Measurements from ENCODE around the gene PTPRE. TPM values are rescaled to one million over a fixed set of nuclear protein-coding genes. Genes with fewer than 3 reads are reported as not detected.
A peak's percentile ranks its signal among the peaks of the same experiment; 100 is the strongest.

The PTPRE gene
- total RNA-seq, 1 experiment from 2014 or later, result 3.1 TPM

DNA sequence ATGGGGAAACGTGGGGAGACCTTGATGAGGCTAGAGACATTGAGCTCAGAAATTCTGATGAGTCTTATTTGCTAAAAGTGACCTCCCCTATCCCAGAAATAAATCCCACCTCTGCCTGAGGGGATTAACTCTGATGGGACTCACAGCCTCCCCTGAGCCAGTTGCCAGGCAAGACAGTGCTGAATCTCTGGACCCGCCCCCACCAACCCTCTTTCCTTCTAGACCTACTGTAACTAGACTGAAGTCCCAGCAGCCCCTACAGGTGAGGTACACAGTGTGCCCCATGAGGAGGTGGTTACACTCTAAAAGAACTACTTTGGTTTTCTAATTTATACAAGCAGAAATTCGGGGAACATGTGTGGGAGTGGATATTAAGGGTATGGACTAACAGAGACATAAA is 42.9 kb downstream of the PTPRE start:
- TF ChIP-seq ATF1 (CRISPR knock-in tag; IDR thresholded peaks at IDR 0.05), result no peak
- no peak for TF ChIP-seq SP1 (CRISPR knock-in tag; conservative IDR thresholded peaks at IDR 0.05)
- no peak for TF ChIP-seq ZNF121 (CRISPR knock-in tag; IDR thresholded peaks at IDR 0.05)
- TF ChIP-seq, protein P1, sequence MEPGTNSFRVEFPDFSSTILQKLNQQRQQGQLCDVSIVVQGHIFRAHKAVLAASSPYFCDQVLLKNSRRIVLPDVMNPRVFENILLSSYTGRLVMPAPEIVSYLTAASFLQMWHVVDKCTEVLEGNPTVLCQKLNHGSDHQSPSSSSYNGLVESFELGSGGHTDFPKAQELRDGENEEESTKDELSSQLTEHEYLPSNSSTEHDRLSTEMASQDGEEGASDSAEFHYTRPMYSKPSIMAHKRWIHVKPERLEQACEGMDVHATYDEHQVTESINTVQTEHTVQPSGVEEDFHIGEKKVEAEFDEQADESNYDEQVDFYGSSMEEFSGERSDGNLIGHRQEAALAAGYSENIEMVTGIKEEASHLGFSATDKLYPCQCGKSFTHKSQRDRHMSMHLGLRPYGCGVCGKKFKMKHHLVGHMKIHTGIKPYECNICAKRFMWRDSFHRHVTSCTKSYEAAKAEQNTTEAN (CRISPR knock-in tag; IDR thresholded peaks at IDR 0.05), result no peak
- TF ChIP-seq CBFB (CRISPR knock-in tag; IDR thresholded peaks at IDR 0.05; ENCODE audit: low read depth), result no peak
- no peak for TF ChIP-seq HMGA2 (CRISPR knock-in tag; IDR thresholded peaks at IDR 0.05)
- ATAC-seq, result peak; percentile 51; the same call in 1 of the 2 replicates
- H3K36me3 Mint-ChIP-seq, result no peaks in the 10 kb centered on the region
- H3K9me3 Mint-ChIP-seq, result peaks cover 3% of the 10 kb centered on the region; the same call in 1 of the 2 replicates
- H3K27ac Mint-ChIP-seq, result no peak overlapping the region
- POLR2A ChIA-PET, result no interaction called here
- no peak for DNase-seq (ENCODE audit: low spot score)
- H3K4me1 Mint-ChIP-seq, result no peaks in the 10 kb centered on the region
- H3K27me3 Mint-ChIP-seq (ENCODE audit: low read depth), result no peaks in the 10 kb centered on the region; the same call in 1 of the 2 replicates
- H3K4me3 Mint-ChIP-seq, result no peak overlapping the region
- CTCF ChIA-PET, result interaction anchor here (0.6 kb wide), 1 partner anchor 9 kb away, joined by 5 read pairs; no protein-coding TSS in a partner anchor

DNA sequence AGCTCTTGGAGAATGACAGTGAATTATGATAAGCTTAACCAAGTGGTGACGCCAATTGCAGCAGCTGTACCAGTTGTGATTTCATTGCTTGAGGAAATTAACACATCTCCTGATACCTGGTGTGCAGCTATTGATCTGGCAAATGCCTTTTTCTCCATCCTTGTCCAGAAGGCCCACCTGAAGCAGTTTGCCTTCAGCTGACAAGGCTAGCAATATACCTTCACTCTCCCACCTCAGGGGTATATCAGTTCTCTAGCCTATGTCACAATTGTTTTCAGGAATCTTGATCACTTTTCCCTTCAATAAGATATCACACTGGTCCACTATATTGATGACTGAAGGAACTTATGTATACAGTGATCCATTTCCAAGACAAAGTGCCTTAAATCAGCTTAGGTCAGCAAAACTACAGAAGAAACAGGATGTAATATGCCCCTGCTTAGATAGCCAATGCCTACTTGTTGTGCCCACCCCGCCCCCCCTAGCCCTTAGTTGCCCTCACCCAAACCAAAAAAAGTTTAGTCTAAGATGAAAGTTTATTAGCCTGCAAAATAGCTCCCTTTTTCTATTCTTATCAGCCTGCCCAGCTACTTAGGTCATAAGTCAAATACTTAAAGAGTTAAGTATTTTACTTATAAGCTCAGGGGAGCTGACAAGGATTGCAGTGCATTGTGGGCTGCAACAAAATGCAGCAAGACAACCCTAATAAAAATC is 45.1 kb downstream of the PTPRE start:
- DNase-seq (ENCODE audit: low spot score) (no peak), ATAC-seq (no peak)
- Mint-ChIP-seq H3K4me3 (no peak overlapping the region), H3K4me1 (no peaks in the 10 kb centered on the region), H3K27me3 (ENCODE audit: low read depth) (no peaks in the 10 kb centered on the region; the same call in 1 of the 2 replicates), H3K27ac (no peak overlapping the region), H3K36me3 (0 out of 2 replicates have a peak, but pooled peaks cover 3% of the 10 kb centered on the region), H3K9me3 (peaks cover 15% of the 10 kb centered on the region)
- POLR2A ChIA-PET, result no interaction called here
- TF ChIP-seq SOX15 (CRISPR knock-in tag; IDR thresholded peaks at IDR 0.05) (no peak), OVOL2 (CRISPR knock-in tag; IDR thresholded peaks at IDR 0.05; ENCODE audit: borderline replicate concordance) (no peak), NR3C1 (CRISPR knock-in tag; conservative IDR thresholded peaks at IDR 0.05; ENCODE audit: low read depth) (no peak), MXD4 (CRISPR knock-in tag; IDR thresholded peaks at IDR 0.05; ENCODE audit: borderline replicate concordance) (no peak), FOXP1 (CRISPR knock-in tag; IDR thresholded peaks at IDR 0.05; ENCODE audit: borderline replicate concordance) (no peak), CREB1 (CRISPR knock-in tag; IDR thresholded peaks at IDR 0.05) (no peak), JAZF1 (CRISPR knock-in tag; IDR thresholded peaks at IDR 0.05) (no peak)
- TF ChIP-seq, protein P2, sequence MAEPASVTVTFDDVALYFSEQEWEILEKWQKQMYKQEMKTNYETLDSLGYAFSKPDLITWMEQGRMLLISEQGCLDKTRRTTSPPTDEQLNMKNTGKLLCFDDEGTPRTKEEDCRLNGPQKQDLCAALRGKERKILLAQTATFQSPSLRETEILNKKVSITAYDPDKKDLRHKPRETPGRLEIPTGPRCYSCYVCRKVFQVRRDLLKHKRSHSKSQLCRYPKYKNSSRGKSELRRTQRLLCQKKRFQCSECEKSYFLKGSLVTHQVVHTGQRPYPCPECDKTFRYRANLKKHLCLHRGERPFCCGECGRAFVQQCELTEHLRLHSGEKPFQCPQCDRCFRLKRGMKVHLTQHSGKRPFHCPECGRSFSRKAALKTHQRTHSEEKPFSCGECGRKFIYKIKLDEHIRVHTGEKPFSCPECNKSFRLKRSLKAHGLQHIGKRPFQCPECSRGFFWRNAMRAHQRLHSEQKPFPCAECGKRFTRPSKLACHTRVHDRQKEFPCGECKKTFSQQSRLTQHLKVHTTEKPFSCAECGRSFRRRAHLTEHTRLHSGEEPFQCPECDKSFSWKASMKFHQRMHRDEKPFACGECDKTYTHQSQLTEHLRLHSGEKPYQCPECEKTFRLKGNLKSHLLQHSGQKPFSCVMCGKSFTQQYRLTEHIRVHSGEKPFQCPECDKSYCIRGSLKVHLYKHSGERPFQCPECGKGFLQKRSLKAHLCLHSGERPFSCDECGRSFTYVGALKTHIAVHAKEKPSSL (CRISPR knock-in tag; conservative IDR thresholded peaks at IDR 0.05), result no peak
- TF ChIP-seq, protein P3, sequence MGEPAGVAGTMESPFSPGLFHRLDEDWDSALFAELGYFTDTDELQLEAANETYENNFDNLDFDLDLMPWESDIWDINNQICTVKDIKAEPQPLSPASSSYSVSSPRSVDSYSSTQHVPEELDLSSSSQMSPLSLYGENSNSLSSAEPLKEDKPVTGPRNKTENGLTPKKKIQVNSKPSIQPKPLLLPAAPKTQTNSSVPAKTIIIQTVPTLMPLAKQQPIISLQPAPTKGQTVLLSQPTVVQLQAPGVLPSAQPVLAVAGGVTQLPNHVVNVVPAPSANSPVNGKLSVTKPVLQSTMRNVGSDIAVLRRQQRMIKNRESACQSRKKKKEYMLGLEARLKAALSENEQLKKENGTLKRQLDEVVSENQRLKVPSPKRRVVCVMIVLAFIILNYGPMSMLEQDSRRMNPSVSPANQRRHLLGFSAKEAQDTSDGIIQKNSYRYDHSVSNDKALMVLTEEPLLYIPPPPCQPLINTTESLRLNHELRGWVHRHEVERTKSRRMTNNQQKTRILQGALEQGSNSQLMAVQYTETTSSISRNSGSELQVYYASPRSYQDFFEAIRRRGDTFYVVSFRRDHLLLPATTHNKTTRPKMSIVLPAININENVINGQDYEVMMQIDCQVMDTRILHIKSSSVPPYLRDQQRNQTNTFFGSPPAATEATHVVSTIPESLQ (CRISPR knock-in tag; IDR thresholded peaks at IDR 0.05), result no peak
- TF ChIP-seq, protein P4, sequence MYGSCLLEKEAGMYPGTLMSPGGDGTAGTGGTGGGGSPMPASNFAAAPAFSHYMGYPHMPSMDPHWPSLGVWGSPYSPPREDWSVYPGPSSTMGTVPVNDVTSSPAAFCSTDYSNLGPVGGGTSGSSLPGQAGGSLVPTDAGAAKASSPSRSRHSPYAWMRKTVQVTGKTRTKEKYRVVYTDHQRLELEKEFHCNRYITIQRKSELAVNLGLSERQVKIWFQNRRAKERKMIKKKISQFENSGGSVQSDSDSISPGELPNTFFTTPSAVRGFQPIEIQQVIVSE (CRISPR knock-in tag; IDR thresholded peaks at IDR 0.05; ENCODE audit: borderline replicate concordance), result no peak
- TF ChIP-seq, protein P5, sequence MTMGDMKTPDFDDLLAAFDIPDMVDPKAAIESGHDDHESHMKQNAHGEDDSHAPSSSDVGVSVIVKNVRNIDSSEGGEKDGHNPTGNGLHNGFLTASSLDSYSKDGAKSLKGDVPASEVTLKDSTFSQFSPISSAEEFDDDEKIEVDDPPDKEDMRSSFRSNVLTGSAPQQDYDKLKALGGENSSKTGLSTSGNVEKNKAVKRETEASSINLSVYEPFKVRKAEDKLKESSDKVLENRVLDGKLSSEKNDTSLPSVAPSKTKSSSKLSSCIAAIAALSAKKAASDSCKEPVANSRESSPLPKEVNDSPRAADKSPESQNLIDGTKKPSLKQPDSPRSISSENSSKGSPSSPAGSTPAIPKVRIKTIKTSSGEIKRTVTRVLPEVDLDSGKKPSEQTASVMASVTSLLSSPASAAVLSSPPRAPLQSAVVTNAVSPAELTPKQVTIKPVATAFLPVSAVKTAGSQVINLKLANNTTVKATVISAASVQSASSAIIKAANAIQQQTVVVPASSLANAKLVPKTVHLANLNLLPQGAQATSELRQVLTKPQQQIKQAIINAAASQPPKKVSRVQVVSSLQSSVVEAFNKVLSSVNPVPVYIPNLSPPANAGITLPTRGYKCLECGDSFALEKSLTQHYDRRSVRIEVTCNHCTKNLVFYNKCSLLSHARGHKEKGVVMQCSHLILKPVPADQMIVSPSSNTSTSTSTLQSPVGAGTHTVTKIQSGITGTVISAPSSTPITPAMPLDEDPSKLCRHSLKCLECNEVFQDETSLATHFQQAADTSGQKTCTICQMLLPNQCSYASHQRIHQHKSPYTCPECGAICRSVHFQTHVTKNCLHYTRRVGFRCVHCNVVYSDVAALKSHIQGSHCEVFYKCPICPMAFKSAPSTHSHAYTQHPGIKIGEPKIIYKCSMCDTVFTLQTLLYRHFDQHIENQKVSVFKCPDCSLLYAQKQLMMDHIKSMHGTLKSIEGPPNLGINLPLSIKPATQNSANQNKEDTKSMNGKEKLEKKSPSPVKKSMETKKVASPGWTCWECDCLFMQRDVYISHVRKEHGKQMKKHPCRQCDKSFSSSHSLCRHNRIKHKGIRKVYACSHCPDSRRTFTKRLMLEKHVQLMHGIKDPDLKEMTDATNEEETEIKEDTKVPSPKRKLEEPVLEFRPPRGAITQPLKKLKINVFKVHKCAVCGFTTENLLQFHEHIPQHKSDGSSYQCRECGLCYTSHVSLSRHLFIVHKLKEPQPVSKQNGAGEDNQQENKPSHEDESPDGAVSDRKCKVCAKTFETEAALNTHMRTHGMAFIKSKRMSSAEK (CRISPR knock-in tag; IDR thresholded peaks at IDR 0.05; ENCODE audit: borderline replicate concordance), result no peak
- TF ChIP-seq, protein P6, sequence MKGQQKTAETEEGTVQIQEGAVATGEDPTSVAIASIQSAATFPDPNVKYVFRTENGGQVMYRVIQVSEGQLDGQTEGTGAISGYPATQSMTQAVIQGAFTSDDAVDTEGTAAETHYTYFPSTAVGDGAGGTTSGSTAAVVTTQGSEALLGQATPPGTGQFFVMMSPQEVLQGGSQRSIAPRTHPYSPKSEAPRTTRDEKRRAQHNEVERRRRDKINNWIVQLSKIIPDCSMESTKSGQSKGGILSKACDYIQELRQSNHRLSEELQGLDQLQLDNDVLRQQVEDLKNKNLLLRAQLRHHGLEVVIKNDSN (CRISPR knock-in tag; IDR thresholded peaks at IDR 0.05), result no peak
- TF ChIP-seq, protein P7, sequence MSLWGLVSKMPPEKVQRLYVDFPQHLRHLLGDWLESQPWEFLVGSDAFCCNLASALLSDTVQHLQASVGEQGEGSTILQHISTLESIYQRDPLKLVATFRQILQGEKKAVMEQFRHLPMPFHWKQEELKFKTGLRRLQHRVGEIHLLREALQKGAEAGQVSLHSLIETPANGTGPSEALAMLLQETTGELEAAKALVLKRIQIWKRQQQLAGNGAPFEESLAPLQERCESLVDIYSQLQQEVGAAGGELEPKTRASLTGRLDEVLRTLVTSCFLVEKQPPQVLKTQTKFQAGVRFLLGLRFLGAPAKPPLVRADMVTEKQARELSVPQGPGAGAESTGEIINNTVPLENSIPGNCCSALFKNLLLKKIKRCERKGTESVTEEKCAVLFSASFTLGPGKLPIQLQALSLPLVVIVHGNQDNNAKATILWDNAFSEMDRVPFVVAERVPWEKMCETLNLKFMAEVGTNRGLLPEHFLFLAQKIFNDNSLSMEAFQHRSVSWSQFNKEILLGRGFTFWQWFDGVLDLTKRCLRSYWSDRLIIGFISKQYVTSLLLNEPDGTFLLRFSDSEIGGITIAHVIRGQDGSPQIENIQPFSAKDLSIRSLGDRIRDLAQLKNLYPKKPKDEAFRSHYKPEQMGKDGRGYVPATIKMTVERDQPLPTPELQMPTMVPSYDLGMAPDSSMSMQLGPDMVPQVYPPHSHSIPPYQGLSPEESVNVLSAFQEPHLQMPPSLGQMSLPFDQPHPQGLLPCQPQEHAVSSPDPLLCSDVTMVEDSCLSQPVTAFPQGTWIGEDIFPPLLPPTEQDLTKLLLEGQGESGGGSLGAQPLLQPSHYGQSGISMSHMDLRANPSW (CRISPR knock-in tag; conservative IDR thresholded peaks at IDR 0.05; ENCODE audit: low read depth), result no peak
- CTCF ChIA-PET, result interaction anchor here (1.0 to 1.1 kb wide), 3 partner anchors 45 to 83 kb away, joined by 3 read pairs; partner anchors contain the start of gene PTPRE
